B cell (primary cell): Measurements from ENCODE around the gene CNTNAP2.

Experiments used
- CTCF ChIP-seq: fragments of 200-600 bp; IDR thresholded peaks from one replicate; pipeline ENCODE4 v1.8.0; 2022; ENCODE audit warnings: antibody characterized with exemption, mild to moderate bottlenecking
- EZH2 ChIP-seq: IDR thresholded peaks from 2 replicates; pipeline ENCODE4 v1.6.1; 2012; ENCODE audit warnings: borderline replicate concordance, low read depth, mild to moderate bottlenecking, moderate library complexity, low read length; ENCODE audit not compliant: insufficient read depth, poor library complexity, severe bottlenecking

GRCh38 chr7:146725520-146725919 lies 608.9 kb downstream of the CNTNAP2 start:
- no peak for TF ChIP-seq EZH2
- no peak for TF ChIP-seq CTCF
